ENCODE data around the gene MICAL2.

MICAL2 gene

GRCh38 chr11:12272821-12273617, 162.6 kb downstream of the MICAL2 start:
- H3K4me1 ChIP-seq (ENCODE audit: control insufficient read depth in 1 of 2, insufficient read depth in 1 of 2, low read depth in 1 of 2, low read length in 1 of 2) = peaks cover 22 to 26% of the 10 kb centered on the region in 2 experiments
- no peaks in the 10 kb centered on the region for H3K27me3 ChIP-seq
- TF ChIP-seq, protein P1, sequence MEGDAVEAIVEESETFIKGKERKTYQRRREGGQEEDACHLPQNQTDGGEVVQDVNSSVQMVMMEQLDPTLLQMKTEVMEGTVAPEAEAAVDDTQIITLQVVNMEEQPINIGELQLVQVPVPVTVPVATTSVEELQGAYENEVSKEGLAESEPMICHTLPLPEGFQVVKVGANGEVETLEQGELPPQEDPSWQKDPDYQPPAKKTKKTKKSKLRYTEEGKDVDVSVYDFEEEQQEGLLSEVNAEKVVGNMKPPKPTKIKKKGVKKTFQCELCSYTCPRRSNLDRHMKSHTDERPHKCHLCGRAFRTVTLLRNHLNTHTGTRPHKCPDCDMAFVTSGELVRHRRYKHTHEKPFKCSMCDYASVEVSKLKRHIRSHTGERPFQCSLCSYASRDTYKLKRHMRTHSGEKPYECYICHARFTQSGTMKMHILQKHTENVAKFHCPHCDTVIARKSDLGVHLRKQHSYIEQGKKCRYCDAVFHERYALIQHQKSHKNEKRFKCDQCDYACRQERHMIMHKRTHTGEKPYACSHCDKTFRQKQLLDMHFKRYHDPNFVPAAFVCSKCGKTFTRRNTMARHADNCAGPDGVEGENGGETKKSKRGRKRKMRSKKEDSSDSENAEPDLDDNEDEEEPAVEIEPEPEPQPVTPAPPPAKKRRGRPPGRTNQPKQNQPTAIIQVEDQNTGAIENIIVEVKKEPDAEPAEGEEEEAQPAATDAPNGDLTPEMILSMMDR (IDR thresholded peaks at IDR 0.05) = no peak
- no peaks in the 10 kb centered on the region for H3K36me3 ChIP-seq
- no peaks in the 10 kb centered on the region for H3K9me3 ChIP-seq
- no peak overlapping the region for H3K4me3 ChIP-seq (ENCODE audit: low read depth in 1 of 2, low read length in 1 of 2)
- H3K27ac ChIP-seq = no peak overlapping the region

DNA sequence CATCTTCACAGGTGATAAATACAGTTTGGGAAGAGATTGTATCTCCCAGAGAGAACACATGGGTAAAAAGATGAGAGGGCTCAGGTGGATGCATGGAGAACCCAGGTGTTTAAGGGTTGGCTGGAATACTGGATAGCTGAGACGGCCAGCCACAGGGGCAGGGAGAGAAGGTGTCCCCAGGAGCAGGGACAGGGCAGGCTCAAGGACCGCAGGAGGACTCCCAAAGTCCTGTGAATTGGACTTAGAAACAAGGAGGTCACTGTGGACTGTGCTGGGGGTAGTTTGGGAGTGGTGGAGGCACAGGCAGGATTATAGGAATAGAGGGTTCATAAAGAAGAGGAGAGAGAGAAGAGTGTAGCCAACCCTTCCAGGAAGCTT, 163.2 kb downstream of the MICAL2 start:
- TF ChIP-seq, protein P1 (IDR thresholded peaks at IDR 0.05) = no peak
- Histone ChIP-seq H3K36me3 (no peaks in the 10 kb centered on the region), H3K4me1 (ENCODE audit: control insufficient read depth in 1 of 2, insufficient read depth in 1 of 2, low read depth in 1 of 2, low read length in 1 of 2) (peaks cover 22 to 23% of the 10 kb centered on the region in 2 experiments), H3K27me3 (no peaks in the 10 kb centered on the region), H3K27ac (no peak overlapping the region), H3K4me3 (ENCODE audit: low read depth in 1 of 2, low read length in 1 of 2) (no peak overlapping the region), H3K9me3 (no peaks in the 10 kb centered on the region)

- H3K36me3 ChIP-seq = no peaks in the 10 kb centered on the region
- no peaks in the 10 kb centered on the region for H3K27me3 ChIP-seq
- peaks cover 20 to 21% of the 10 kb centered on the region in 2 experiments for H3K4me1 ChIP-seq (ENCODE audit: control insufficient read depth in 1 of 2, insufficient read depth in 1 of 2, low read depth in 1 of 2, low read length in 1 of 2)
- H3K27ac ChIP-seq = no peak overlapping the region
- H3K4me3 ChIP-seq (ENCODE audit: low read depth in 1 of 2, low read length in 1 of 2) = no peak overlapping the region
- H3K9me3 ChIP-seq = no peaks in the 10 kb centered on the region
- TF ChIP-seq, protein P1 (IDR thresholded peaks at IDR 0.05) = no peak
Observed at GRCh38 chr11:12274056-12274455, 163.7 kb downstream of the MICAL2 start.

DNA sequence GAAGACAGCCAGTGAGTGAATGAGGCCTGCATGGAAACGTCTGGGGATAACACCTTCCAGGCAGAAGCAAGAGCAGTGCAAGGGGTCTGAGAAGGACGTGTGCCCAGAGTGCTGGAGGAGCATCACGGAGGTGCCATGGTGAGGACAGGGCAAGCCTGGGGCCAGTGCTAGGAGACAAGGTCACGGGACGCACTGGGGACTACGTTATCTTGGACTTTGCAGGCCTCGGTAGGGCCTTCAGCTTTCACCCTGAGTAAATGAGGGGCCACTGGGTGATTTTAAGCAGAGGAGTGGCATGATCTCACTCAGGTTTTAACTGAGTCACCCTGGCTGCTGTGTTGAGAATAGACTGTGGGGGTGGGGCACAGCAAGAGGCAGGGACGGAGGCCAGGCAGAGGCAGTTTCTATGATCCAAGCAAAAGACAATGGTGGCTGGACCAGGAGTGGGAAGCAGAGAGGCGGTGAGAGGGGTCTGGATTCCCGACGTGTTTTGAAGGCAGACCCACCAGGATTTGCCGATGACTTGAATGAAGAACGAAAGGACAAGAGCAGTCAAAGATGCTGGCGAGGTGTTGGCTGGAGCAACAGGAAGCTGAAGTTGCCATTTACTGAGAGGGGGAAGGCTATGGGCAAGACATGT, 164.3 kb downstream of the MICAL2 start:
- H3K9me3 ChIP-seq = no peaks in the 10 kb centered on the region
- H3K27ac ChIP-seq = no peak overlapping the region
- H3K36me3 ChIP-seq = no peaks in the 10 kb centered on the region
- H3K27me3 ChIP-seq = no peaks in the 10 kb centered on the region
- no peak overlapping the region for H3K4me3 ChIP-seq (ENCODE audit: low read depth in 1 of 2, low read length in 1 of 2)
- TF ChIP-seq, protein P1 (IDR thresholded peaks at IDR 0.05) = no peak
- H3K4me1 ChIP-seq (ENCODE audit: control insufficient read depth in 1 of 2, insufficient read depth in 1 of 2, low read depth in 1 of 2, low read length in 1 of 2) = peaks cover 14 to 15% of the 10 kb centered on the region in 2 experiments

DNA sequence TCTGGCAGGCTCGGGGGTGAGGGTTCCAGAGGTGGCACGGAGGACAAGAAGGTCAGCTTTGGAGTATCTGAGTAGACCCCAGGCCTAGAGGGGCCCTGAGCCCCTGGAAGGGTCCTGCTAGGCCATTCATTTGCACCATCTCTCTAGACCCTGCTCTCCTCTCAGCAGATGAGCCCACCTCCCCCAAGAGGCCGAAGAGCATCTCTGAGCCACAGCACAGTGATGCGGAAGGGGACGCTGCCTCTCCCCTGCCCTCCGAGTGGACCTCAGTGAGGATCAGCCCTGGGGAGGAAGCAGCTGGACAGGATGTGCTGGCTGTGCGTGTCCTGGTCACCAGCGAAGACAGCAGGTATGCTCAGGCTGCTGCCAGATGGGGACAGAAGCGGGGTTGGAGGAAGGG, 165.4 kb downstream of the MICAL2 start:
- Histone ChIP-seq H3K9me3 (no peaks in the 10 kb centered on the region), H3K4me1 (ENCODE audit: control insufficient read depth in 1 of 2, insufficient read depth in 1 of 2, low read depth in 1 of 2, low read length in 1 of 2) (peaks cover 8 to 10% of the 10 kb centered on the region in 2 experiments), H3K27me3 (no peaks in the 10 kb centered on the region), H3K4me3 (ENCODE audit: low read depth in 1 of 2, low read length in 1 of 2) (no peak overlapping the region), H3K27ac (no peak overlapping the region), H3K36me3 (no peaks in the 10 kb centered on the region)
- TF ChIP-seq, protein P1 (IDR thresholded peaks at IDR 0.05) = no peak

Data from neutrophil (primary cell).